Thoracic aorta (tissue), 2 donors: Measurements from ENCODE around the gene HIC2. TPM values are rescaled to one million over a fixed set of nuclear protein-coding genes. Genes with fewer than 3 reads are reported as not detected.
"Not testable (repeated sequence)": the region's sequence is repeated elsewhere in the genome, so short reads cannot be mapped to it uniquely, and the experiment has no call there.

ENCODE experiments used
- ATAC-seq: fragments of 150-250 bp; one replicate; pipeline ENCODE4 v1.8.0; 2017; ENCODE audit warnings: low read depth; ENCODE audit not compliant: insufficient number of reproducible peaks, low FRiP score
- DNase-seq: peaks from one replicate; pipeline ENCODE4 v3.0.0-alpha.2; 2020; ENCODE audit warnings: low spot score
- H3K27ac ChIP-seq, 2 donors: fragments of 200-600 bp; sonication (generic); 1 replicate in 1 of 2; 2 replicates in 1 of 2; pipeline ENCODE4 v1.5.1; 2016; ENCODE audit warnings: mild to moderate bottlenecking in 2 of 2, moderate library complexity in 2 of 2
- H3K27me3 ChIP-seq: fragments of 200-600 bp; sonication (generic); replicated peaks from 2 replicates; pipeline ENCODE4 v1.6.0; 2016; ENCODE audit warnings: mild to moderate bottlenecking; ENCODE audit not compliant: insufficient read depth
- H3K36me3 ChIP-seq: fragments of 200-600 bp; sonication (generic); one replicate; pipeline ENCODE4 v1.5.1; 2016
- H3K4me1 ChIP-seq, 2 donors: fragments of 200-600 bp; sonication (generic); 1 replicate in 1 of 2; 2 replicates in 1 of 2; pipeline versions ENCODE4 v1.5.1 to v1.6.0; 2016; ENCODE audit warnings: low read depth in 2 of 2, mild to moderate bottlenecking in 1 of 2; ENCODE audit not compliant: control insufficient read depth in 1 of 2
- H3K4me3 ChIP-seq: fragments of 200-600 bp; sonication (generic); 2 replicates; pipeline ENCODE4 v1.5.1; 2016; ENCODE audit warnings: mild to moderate bottlenecking
- H3K9me3 ChIP-seq: fragments of 200-600 bp; sonication (generic); 2 replicates; pipeline ENCODE4 v1.5.1; 2016
- CTCF ChIP-seq: fragments of 200-600 bp; sonication (generic); IDR thresholded peaks from one replicate; pipeline ENCODE4 v1.5.1; 2019; ENCODE audit warnings: antibody characterized with exemption
- total RNA-seq, 2 donors: library from RNA; depleted of rRNA; stranded (reverse); fragments of >200 nt; gene quantifications; one replicate each; pipeline versions ENCODE4 v1.1.0 to v1.2.3, GENCODE V29; 2016

HIC2 gene
- total RNA-seq, 2 donors from 2014 or later, result 2.8 to 8.2 TPM

- H3K27ac ChIP-seq, H3K27me3 ChIP-seq, H3K9me3 ChIP-seq, ATAC-seq, H3K4me1 ChIP-seq, H3K4me3 ChIP-seq, DNase-seq: not testable (repeated sequence)
- peaks cover 10% of the 10 kb centered on the region for H3K36me3 ChIP-seq
These were observed 23.5 kb downstream of the HIC2 start for GRCh38 chr22:21440676-21441075.

- H3K27me3 ChIP-seq, ATAC-seq, H3K4me3 ChIP-seq, DNase-seq, H3K4me1 ChIP-seq, H3K9me3 ChIP-seq, H3K27ac ChIP-seq: not testable (repeated sequence)
- H3K36me3 ChIP-seq, result peaks cover 15% of the 10 kb centered on the region
These were observed 24.0 kb downstream of the HIC2 start for GRCh38 chr22:21441170-21441569.

- not testable (repeated sequence) for H3K4me1 ChIP-seq, H3K9me3 ChIP-seq, DNase-seq, H3K27ac ChIP-seq, H3K4me3 ChIP-seq, H3K27me3 ChIP-seq, ATAC-seq
- H3K36me3 ChIP-seq, result peaks cover 22% of the 10 kb centered on the region
These were observed 25.0 kb downstream of the HIC2 start for GRCh38 chr22:21442123-21442522.

- H3K36me3 ChIP-seq, result peaks cover 22% of the 10 kb centered on the region
- H3K4me1 ChIP-seq, H3K9me3 ChIP-seq, DNase-seq, H3K27me3 ChIP-seq, H3K27ac ChIP-seq, H3K4me3 ChIP-seq, ATAC-seq: not testable (repeated sequence)
These were observed 25.5 kb downstream of the HIC2 start for GRCh38 chr22:21442646-21443045.

- no peak for ATAC-seq
- no peaks in the 10 kb centered on the region for H3K9me3 ChIP-seq
- H3K36me3 ChIP-seq, result peaks cover 22% of the 10 kb centered on the region
- no peaks in the 10 kb centered on the region for H3K4me1 ChIP-seq
- H3K27ac ChIP-seq, result no peak overlapping the region
- DNase-seq, result no peak
- TF ChIP-seq CTCF, result no peak
- H3K4me3 ChIP-seq, result no peak overlapping the region
- no peaks in the 10 kb centered on the region for H3K27me3 ChIP-seq
These were observed 26.0 kb downstream of the HIC2 start for GRCh38 chr22:21443057-21443734.

- no peak overlapping the region for H3K4me3 ChIP-seq
- TF ChIP-seq CTCF, result no peak
- ATAC-seq (no peak), DNase-seq (no peak)
- no peaks in the 10 kb centered on the region for H3K4me1 ChIP-seq
- no peaks in the 10 kb centered on the region for H3K9me3 ChIP-seq
- no peak overlapping the region for H3K27ac ChIP-seq
- H3K27me3 ChIP-seq, result no peaks in the 10 kb centered on the region
- H3K36me3 ChIP-seq, result peaks cover 22% of the 10 kb centered on the region
These were observed 26.7 kb downstream of the HIC2 start for GRCh38 chr22:21443735-21444421.

GRCh38 chr22:21444701-21445436 lies 27.7 kb downstream of the HIC2 start:
- no peak overlapping the region for H3K4me3 ChIP-seq
- no peaks in the 10 kb centered on the region for H3K9me3 ChIP-seq
- no peaks in the 10 kb centered on the region for H3K4me1 ChIP-seq
- no peak overlapping the region for H3K27ac ChIP-seq
- no peak for TF ChIP-seq CTCF
- H3K36me3 ChIP-seq, result peaks cover 22% of the 10 kb centered on the region
- DNase-seq (no peak), ATAC-seq (no peak)
- no peaks in the 10 kb centered on the region for H3K27me3 ChIP-seq
